NCI-H345 (cell line): ENCODE data around the gene MCEMP1.

Experiments
- DNase-seq: peaks from one replicate; lab custom pipeline; 2025; lab: John Stamatoyannopoulos, UW

MCEMP1 gene, protein sequence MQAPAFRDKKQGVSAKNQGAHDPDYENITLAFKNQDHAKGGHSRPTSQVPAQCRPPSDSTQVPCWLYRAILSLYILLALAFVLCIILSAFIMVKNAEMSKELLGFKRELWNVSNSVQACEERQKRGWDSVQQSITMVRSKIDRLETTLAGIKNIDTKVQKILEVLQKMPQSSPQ

GRCh38 chr19:7676854-7677253 is at the start of gene MCEMP1:
TSS of gene MCEMP1 (plus strand) at chr19:7677090. CDS start at chr19:7677121, 31 bp downstream.
- no peak for DNase-seq

DNA sequence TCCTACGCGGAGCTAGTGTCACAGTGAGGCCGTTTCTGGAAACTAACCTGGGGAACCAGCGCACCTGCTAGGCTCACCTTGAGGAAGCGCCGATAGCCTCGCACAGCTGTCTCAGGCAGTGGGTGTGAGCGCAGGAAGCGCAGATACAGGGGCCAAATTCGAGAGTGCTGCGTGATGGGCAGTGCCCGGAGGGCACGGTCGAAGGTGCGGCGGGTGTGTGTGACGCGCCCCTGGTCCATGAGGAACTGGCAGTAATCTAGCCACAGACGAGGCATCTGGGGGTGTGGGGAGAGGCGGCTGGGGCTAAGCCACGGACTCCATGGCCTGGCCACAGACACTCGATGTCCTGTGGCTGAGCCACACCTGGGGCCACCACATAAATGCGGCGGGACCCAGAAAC is 49.7 kb upstream of the MCEMP1 start:
- no peak for DNase-seq

DNA sequence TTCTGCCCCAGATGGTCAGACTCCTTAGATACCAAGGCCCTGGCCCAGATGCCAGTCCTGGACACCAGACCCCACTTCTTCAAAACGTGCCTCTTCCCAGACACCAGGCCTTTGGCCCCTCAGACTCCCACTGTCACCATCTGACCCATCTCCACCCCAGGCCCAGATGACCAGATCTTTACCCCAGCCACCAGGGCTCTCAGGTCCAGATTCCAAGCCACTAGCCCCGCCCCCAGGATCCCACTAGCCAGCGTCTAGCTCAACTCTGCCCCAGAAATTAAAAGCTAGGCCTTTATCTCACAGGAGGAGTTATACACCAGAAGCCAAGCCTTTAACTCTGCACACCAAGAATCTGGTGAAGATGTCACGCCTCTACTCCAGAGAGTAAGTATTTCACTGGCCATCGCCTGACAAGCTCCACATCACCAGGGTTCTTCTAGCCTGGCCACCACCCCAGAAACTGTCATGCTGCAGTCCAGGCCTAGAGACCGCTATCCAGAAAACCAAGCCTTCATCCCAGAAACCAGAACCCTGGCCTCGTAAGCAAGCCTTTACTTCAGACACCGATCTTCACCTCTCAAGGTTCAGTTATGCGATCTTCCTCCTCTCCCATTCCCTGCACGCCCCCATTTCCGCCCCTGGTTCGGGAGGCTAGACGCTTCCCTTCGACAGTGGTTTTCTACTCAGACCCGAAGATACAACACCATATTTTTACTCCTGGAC is 48.1 kb upstream of the MCEMP1 start:
- no peak for DNase-seq

DNA sequence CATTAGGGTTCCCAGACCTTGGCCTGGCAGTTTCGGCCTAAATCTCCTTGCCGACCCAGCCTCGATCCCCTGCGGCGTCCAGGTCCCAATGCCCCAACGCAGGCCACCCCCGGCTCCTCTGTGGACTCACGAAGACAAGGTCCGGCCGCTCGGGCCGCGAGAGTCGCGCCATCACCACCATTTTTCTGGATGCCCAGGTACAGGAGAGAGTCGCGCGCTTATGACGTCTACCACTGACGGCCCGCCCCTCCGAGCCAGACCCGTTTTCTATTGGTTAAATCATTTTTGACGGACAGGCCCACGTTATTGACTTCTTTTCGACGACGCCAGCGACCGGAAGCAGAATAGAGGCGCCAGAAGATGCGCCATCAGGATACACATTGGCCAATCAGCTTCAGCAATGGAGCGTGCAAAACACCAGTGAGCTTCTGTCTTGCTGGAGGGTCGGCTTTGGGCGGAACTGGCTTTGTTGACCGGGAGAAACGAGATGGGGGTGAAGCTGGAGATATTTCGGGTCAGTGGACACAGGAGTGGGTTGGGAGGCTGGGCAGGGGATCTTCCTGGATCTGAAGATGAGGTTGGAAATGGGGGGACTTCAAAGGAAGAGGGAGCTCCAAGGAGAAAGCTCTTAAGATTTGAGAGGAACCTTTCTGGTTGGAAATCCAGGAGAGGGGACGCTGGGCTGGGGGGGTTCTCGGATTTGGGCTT is 47.4 kb upstream of the MCEMP1 start, which contains the start of the genes PET100 and XAB2:
TSS of gene PET100 (plus strand) at position 447 of the 708 bp plus-strand sequence. CDS start at position 488, 41 bp downstream.
TSS of gene XAB2 (minus strand) at position 199 of the 708 bp plus-strand sequence. CDS start at position 181, 18 bp downstream.
- peak; percentile 98 for DNase-seq

DNA sequence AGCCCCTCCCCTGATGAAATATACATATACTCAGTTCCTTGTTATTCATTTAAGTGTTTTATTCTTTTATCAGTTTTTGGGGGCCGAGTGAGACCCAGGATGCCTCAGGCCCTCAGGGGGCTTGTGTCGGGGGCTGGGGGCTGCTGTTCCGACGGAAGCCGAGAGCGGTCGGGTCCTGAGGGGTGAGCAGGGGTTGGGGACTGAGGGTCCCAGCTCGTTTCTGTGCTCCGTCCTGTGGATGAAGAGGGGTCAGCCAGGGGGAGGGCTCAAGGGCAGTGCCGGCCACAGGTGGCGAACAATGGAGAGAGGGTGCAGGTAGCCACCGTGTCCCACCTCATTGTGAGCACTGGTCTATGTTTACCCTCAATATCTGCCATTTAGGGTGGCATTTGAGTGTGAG is 45.3 kb upstream of the MCEMP1 start:
- no peak for DNase-seq

GRCh38 chr19:7632340-7633203 is 44.3 kb upstream of the MCEMP1 start:
- no peak for DNase-seq

DNA sequence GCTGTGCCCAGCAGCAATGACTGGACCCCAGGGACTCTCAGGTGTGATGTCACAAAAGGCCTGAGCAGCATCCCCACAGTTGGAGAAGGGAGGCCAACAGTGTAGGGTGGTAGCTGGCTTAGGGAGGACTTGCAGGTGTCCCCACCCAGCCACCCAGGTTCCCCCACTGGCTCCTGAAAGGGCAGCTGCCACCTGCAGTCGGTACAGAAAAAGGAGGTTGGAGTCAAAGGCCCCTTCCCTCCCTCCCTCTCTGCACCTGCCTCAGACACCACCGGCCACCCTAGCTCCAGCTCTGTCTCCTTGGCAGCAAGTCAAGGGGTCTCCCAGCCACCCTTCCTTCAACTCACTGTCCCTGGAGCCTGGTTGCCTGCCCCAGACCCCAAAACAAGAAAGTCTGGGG is 43.2 kb upstream of the MCEMP1 start, which contains the start of gene PCP2:
TSS of gene PCP2 (minus strand) at position 22 of the 400 bp plus-strand sequence. CDS start 262 bp downstream, outside the sequence.
- DNase-seq, result no peak

GRCh38 chr19:7635670-7636069 is 41.2 kb upstream of the MCEMP1 start:
- no peak for DNase-seq

DNA sequence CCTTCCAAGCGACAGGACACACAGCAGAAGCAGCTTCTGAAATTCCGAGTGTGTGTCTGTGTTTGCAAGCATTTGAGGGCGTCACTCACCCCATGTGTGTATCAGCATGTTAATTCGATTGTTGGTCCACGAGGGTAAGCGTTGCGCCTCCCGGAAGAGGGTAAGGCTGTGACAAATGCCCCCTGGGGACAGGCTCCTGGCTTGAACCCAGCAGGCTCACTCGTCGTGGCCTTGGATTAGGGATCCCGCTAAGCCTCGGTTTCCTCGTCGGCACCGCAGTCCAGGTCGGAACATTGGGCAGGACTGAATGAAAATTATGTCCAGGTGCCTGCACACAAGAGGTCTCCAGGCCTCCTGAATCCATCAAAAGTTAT is 40.6 kb upstream of the MCEMP1 start:
- DNase-seq, result peak; percentile 10

- peak; percentile 89 for DNase-seq
These were observed 40.1 kb upstream of the MCEMP1 start, which contains the start of gene STXBP2 for GRCh38 chr19:7636691-7637373. TSS of gene STXBP2 (plus strand) at chr19:7637110. CDS start at chr19:7637150, 40 bp downstream.

- no peak for DNase-seq
These were observed 39.3 kb upstream of the MCEMP1 start for GRCh38 chr19:7637374-7638256.

- DNase-seq, result no peak
These were observed 38.0 kb upstream of the MCEMP1 start for GRCh38 chr19:7638802-7639465.

DNA sequence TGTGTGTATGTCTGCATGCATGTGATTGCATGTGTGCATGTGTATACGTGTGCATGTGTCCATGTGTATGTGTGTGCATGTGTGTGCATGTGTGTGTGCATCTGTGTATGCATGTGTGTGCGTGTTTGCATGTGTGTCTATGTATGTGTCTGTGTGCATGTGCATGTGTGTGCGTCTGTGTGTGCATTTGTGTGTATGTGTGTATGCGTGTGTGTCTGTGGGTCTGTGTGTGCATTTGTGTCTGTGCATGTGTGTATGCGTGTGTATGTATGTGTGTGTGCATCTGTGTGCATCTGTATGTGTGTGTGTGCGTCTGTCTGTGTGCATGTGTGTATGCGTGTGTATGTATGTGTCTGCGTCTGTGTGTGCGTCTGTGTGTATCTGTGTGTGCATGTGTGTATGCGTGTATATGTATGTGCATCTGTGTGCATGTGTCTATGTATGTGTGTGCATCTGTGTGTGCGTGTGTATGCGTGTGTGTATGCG is 37.0 kb upstream of the MCEMP1 start:
- no peak for DNase-seq

GRCh38 chr19:7640803-7641202 is 36.1 kb upstream of the MCEMP1 start:
- DNase-seq, result no peak

GRCh38 chr19:7641290-7642276 is 35.3 kb upstream of the MCEMP1 start:
- DNase-seq, result no peak

- no peak for DNase-seq
These were observed 34.4 kb upstream of the MCEMP1 start for GRCh38 chr19:7642295-7643030.

- no peak for DNase-seq
These were observed 33.9 kb upstream of the MCEMP1 start for GRCh38 chr19:7643031-7643415.
